GM18526 (cell line): Measurements from ENCODE around the gene COX6B2.

Experiments
- POLR2A ChIP-seq: IDR thresholded peaks from 3 replicates; pipeline ENCODE4 v1.6.1; 2011; ENCODE audit not compliant: insufficient read length; ENCODE audit errors: extremely low read depth

COX6B2 gene

GRCh38 chr19:55312621-55313512 is 41.7 kb downstream of the COX6B2 start:
- no peak for TF ChIP-seq POLR2A

GRCh38 chr19:55311797-55312196 is 42.7 kb downstream of the COX6B2 start:
- TF ChIP-seq POLR2A: no peak

GRCh38 chr19:55311397-55311796 is 43.1 kb downstream of the COX6B2 start:
- TF ChIP-seq POLR2A: no peak

- no peak for TF ChIP-seq POLR2A
Measured at GRCh38 chr19:55310498-55310897, 44.0 kb downstream of the COX6B2 start.

GRCh38 chr19:55309448-55309847 is 45.1 kb downstream of the COX6B2 start:
- TF ChIP-seq POLR2A: no peak

GRCh38 chr19:55308281-55308680 is 46.2 kb downstream of the COX6B2 start:
- TF ChIP-seq POLR2A: no peak

- no peak for TF ChIP-seq POLR2A
Measured at GRCh38 chr19:55306712-55307111, 47.8 kb downstream of the COX6B2 start.

- TF ChIP-seq POLR2A: no peak
Measured at GRCh38 chr19:55305983-55306562, 48.4 kb downstream of the COX6B2 start.

- TF ChIP-seq POLR2A: no peak
Measured at GRCh38 chr19:55305491-55305890, 49.0 kb downstream of the COX6B2 start.

- TF ChIP-seq POLR2A: no peak
Measured at GRCh38 chr19:55304980-55305379, 49.5 kb downstream of the COX6B2 start.

- TF ChIP-seq POLR2A: no peak
Measured at GRCh38 chr19:55304279-55304978, 50.1 kb downstream of the COX6B2 start.

GRCh38 chr19:55303477-55303876 is 51.0 kb downstream of the COX6B2 start:
- no peak for TF ChIP-seq POLR2A

GRCh38 chr19:55302318-55302703 is 52.2 kb downstream of the COX6B2 start:
- TF ChIP-seq POLR2A: no peak

- peak; percentile 26 for TF ChIP-seq POLR2A
Measured at GRCh38 chr19:55301459-55302317, 52.8 kb downstream of the COX6B2 start.

- no peak for TF ChIP-seq POLR2A
Measured at GRCh38 chr19:55300886-55301458, 53.5 kb downstream of the COX6B2 start.
